Measurements from ENCODE around the gene PRTFDC1. TPM values are rescaled to one million over a fixed set of nuclear protein-coding genes. Genes with fewer than 3 reads are reported as not detected.

PRTFDC1 gene
- total and polyA plus RNA-seq, 2 donors (not counting 1 experiment from before 2014, with no cell fraction given), result 26.9 to 32.7 TPM

- H3K27ac ChIP-seq (ENCODE audit: insufficient read depth, low read length), result no peak overlapping the region
- no peak for DNase-seq (ENCODE audit: low read depth in 2 of 2)
- H3K27me3 ChIP-seq (ENCODE audit: control insufficient read depth, insufficient read depth, low read length), result no peaks in the 10 kb centered on the region
- H3K36me3 ChIP-seq (ENCODE audit: control insufficient read depth, insufficient read depth, low read length), result no peaks in the 10 kb centered on the region
- no peak overlapping the region for H3K9ac ChIP-seq (ENCODE audit: insufficient read depth, low read length)
- H2AFZ ChIP-seq (ENCODE audit: low read length), result no peak overlapping the region
- H3K4me2 ChIP-seq (ENCODE audit: extremely low read depth, insufficient read depth, low read length), result no peak overlapping the region
- TF ChIP-seq EZH2 (IDR thresholded peaks at IDR 0.05; ENCODE audit: low read length, missing control alignments) (no peak), CTCF (conservative IDR thresholded peaks at IDR 0.05 in 1 of 2, IDR thresholded peaks at IDR 0.05 in 1 of 2; ENCODE audit: low read depth in 1 of 2, low read length in 2 of 2) (no peak)
- H4K20me1 ChIP-seq (ENCODE audit: control insufficient read depth, extremely low read depth, insufficient read depth, low read length), result no peaks in the 10 kb centered on the region
- no peaks in the 10 kb centered on the region for H3K79me2 ChIP-seq (ENCODE audit: control insufficient read depth, insufficient read depth, low read length)
- no peaks in the 10 kb centered on the region for H3K9me3 ChIP-seq (ENCODE audit: control insufficient read depth, insufficient read depth, low read depth, low read length)
- no peak overlapping the region for H3K4me3 ChIP-seq (replicated peaks in 1 of 4; ENCODE audit: control extremely low read depth in 1 of 4, insufficient read depth in 1 of 4, low read depth in 3 of 4, low read length in 4 of 4)
- peaks cover 6% of the 10 kb centered on the region for H3K4me1 ChIP-seq (ENCODE audit: control insufficient read depth, extremely low read depth, insufficient read depth, low read length)
Measured at GRCh38 chr10:24885551-24886289, 66.7 kb downstream of the PRTFDC1 start.

GRCh38 chr10:24884793-24885192, 67.6 kb downstream of the PRTFDC1 start:
- no peak for TF ChIP-seq CTCF (conservative IDR thresholded peaks at IDR 0.05 in 1 of 2, IDR thresholded peaks at IDR 0.05 in 1 of 2; ENCODE audit: low read depth in 1 of 2, low read length in 2 of 2)
- TF ChIP-seq EZH2 (IDR thresholded peaks at IDR 0.05; ENCODE audit: low read length, missing control alignments), result no peak
- Histone ChIP-seq H3K4me1 (ENCODE audit: control insufficient read depth, extremely low read depth, insufficient read depth, low read length) (peaks cover under 1% of the 10 kb centered on the region), H3K27ac (ENCODE audit: insufficient read depth, low read length) (no peak overlapping the region), H3K9ac (ENCODE audit: insufficient read depth, low read length) (no peak overlapping the region), H3K79me2 (ENCODE audit: control insufficient read depth, insufficient read depth, low read length) (no peaks in the 10 kb centered on the region), H3K4me2 (ENCODE audit: extremely low read depth, insufficient read depth, low read length) (no peak overlapping the region), H3K27me3 (ENCODE audit: control insufficient read depth, insufficient read depth, low read length) (no peaks in the 10 kb centered on the region), H4K20me1 (ENCODE audit: control insufficient read depth, extremely low read depth, insufficient read depth, low read length) (no peaks in the 10 kb centered on the region), H2AFZ (ENCODE audit: low read length) (no peak overlapping the region), H3K9me3 (ENCODE audit: control insufficient read depth, insufficient read depth, low read depth, low read length) (no peaks in the 10 kb centered on the region), H3K4me3 (replicated peaks in 1 of 4; ENCODE audit: control extremely low read depth in 1 of 4, insufficient read depth in 1 of 4, low read depth in 3 of 4, low read length in 4 of 4) (no peak overlapping the region), H3K36me3 (ENCODE audit: control insufficient read depth, insufficient read depth, low read length) (no peaks in the 10 kb centered on the region)
- no peak for DNase-seq (ENCODE audit: low read depth in 2 of 2)

- H3K27ac ChIP-seq (ENCODE audit: insufficient read depth, low read length), result no peak overlapping the region
- H3K27me3 ChIP-seq (ENCODE audit: control insufficient read depth, insufficient read depth, low read length), result no peaks in the 10 kb centered on the region
- H3K4me1 ChIP-seq (ENCODE audit: control insufficient read depth, extremely low read depth, insufficient read depth, low read length), result no peaks in the 10 kb centered on the region
- no peak overlapping the region for H3K4me3 ChIP-seq (replicated peaks in 1 of 4; ENCODE audit: control extremely low read depth in 1 of 4, insufficient read depth in 1 of 4, low read depth in 3 of 4, low read length in 4 of 4)
- H4K20me1 ChIP-seq (ENCODE audit: control insufficient read depth, extremely low read depth, insufficient read depth, low read length), result no peaks in the 10 kb centered on the region
- no peaks in the 10 kb centered on the region for H3K36me3 ChIP-seq (ENCODE audit: control insufficient read depth, insufficient read depth, low read length)
- H3K9ac ChIP-seq (ENCODE audit: insufficient read depth, low read length), result no peak overlapping the region
- H3K9me3 ChIP-seq (ENCODE audit: control insufficient read depth, insufficient read depth, low read depth, low read length), result no peaks in the 10 kb centered on the region
- no peak for DNase-seq (ENCODE audit: low read depth in 2 of 2)
- no peaks in the 10 kb centered on the region for H3K79me2 ChIP-seq (ENCODE audit: control insufficient read depth, insufficient read depth, low read length)
- H3K4me2 ChIP-seq (ENCODE audit: extremely low read depth, insufficient read depth, low read length), result no peak overlapping the region
- TF ChIP-seq EZH2 (IDR thresholded peaks at IDR 0.05; ENCODE audit: low read length, missing control alignments), result no peak
- no peak for TF ChIP-seq CTCF (conservative IDR thresholded peaks at IDR 0.05 in 1 of 2, IDR thresholded peaks at IDR 0.05 in 1 of 2; ENCODE audit: low read depth in 1 of 2, low read length in 2 of 2)
- H2AFZ ChIP-seq (ENCODE audit: low read length), result no peak overlapping the region
Measured at GRCh38 chr10:24884316-24884715, 68.1 kb downstream of the PRTFDC1 start.
